Kidney epithelial cell (primary cell): ENCODE measurements around the gene MSANTD2. TPM values are rescaled to one million over a fixed set of nuclear protein-coding genes. Genes with fewer than 3 reads are reported as not detected.

Experiments
- DNase-seq: peaks from one replicate; pipeline ENCODE4 v3.0.0-alpha.2; 2010; ENCODE audit warnings: low read depth
- H3K27me3 ChIP-seq: 2 replicates; pipeline ENCODE4 v1.6.0; 2011; ENCODE audit warnings: low read length; ENCODE audit not compliant: control insufficient read depth, insufficient read depth
- H3K36me3 ChIP-seq: 2 replicates; pipeline ENCODE4 v1.5.1; 2011; ENCODE audit warnings: low read length; ENCODE audit not compliant: control insufficient read depth, insufficient read depth
- H3K4me3 ChIP-seq: 2 replicates; pipeline ENCODE4 v1.5.1; 2011; ENCODE audit warnings: low read depth, mild to moderate bottlenecking, control low read depth, low read length
- total RNA-seq: library from RNA; depleted of rRNA; stranded (reverse); fragments of >200 nt; gene quantifications from 2 replicates; pipeline ENCODE4 v1.2.3, GENCODE V29; 2015
- TF ChIP-seq, protein P1 (sequence below): IDR thresholded peaks from 2 replicates; pipeline ENCODE4 v1.5.1; 2011; ENCODE audit warnings: mild to moderate bottlenecking, moderate library complexity, low read length, control low read depth, inconsistent platforms; ENCODE audit not compliant: insufficient read depth, poor library complexity, severe bottlenecking

MSANTD2 gene
- total RNA-seq, 1 donor from 2014 or later = 16.0 TPM

GRCh38 chr11:124725719-124726105 is 74.5 kb downstream of the MSANTD2 start:
- DNase-seq = no peak
- TF ChIP-seq, protein P1, sequence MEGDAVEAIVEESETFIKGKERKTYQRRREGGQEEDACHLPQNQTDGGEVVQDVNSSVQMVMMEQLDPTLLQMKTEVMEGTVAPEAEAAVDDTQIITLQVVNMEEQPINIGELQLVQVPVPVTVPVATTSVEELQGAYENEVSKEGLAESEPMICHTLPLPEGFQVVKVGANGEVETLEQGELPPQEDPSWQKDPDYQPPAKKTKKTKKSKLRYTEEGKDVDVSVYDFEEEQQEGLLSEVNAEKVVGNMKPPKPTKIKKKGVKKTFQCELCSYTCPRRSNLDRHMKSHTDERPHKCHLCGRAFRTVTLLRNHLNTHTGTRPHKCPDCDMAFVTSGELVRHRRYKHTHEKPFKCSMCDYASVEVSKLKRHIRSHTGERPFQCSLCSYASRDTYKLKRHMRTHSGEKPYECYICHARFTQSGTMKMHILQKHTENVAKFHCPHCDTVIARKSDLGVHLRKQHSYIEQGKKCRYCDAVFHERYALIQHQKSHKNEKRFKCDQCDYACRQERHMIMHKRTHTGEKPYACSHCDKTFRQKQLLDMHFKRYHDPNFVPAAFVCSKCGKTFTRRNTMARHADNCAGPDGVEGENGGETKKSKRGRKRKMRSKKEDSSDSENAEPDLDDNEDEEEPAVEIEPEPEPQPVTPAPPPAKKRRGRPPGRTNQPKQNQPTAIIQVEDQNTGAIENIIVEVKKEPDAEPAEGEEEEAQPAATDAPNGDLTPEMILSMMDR = no peak
- Histone ChIP-seq H3K36me3 (no peaks in the 10 kb centered on the region), H3K27me3 (peaks cover 12% of the 10 kb centered on the region), H3K4me3 (no peak overlapping the region)

DNA sequence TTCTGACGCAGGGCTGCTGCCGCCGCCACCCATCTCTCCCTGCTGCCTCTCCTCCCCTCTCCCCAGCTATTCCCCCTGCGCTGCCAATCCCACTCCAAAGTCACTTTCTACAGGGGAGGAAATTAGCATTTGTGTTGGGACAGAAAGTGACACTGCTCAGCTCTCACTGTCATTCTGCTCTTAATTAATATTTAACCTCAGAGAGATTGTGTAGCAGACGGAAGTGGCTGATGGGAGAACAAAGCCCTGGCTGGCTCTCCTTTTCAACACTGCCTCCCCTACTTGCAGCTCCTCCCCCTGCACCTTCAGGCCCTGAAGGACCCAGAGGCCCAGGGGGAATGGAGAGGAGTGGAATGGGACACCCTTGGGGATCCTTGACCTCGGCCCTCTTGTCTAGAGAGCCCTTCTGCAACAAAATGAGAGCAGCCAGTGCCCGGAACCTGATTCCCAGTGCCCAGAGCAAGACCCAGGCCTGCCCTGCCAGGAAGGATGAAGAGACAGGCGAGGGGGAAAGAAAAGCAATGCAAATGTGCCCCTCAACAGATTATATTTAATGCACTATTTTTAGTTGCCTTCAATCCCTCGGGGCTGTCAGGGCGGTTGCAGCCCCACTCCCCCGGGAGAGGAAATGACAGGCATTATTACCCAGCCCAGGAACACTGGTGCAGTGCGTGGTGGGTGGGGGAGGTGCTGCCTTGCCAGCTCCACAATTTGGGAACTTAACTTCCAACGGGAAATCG is 75.1 kb downstream of the MSANTD2 start:
- H3K4me3 ChIP-seq = no peak overlapping the region
- no peak for DNase-seq
- no peaks in the 10 kb centered on the region for H3K36me3 ChIP-seq
- peaks cover 14% of the 10 kb centered on the region for H3K27me3 ChIP-seq
- TF ChIP-seq, protein P1 = no peak

- Histone ChIP-seq H3K27me3 (peaks cover 36% of the 10 kb centered on the region), H3K36me3 (no peaks in the 10 kb centered on the region), H3K4me3 (no peak overlapping the region)
- TF ChIP-seq, protein P1 = no peak
- DNase-seq = no peak
Measured at GRCh38 chr11:124722176-124722575, 78.0 kb downstream of the MSANTD2 start.

DNA sequence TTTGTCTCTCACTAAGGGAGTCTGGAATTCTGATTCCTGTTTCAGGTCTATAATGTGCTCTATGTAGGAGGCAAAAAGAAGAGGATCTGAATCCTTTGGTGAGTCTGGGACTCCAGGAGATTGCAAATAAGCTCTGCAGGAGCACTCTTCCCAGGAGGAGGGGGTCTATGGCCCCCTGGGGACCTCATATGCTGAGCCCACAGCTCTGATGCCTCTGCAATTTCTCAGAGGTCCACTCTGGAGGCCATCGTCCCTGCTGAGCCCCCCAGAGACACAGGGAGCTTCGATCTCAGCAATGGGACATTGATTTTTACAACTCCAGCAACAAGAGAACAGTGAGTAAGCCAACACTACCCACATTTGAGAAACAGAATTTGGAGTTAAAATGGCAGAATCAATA is 80.7 kb downstream of the MSANTD2 start:
- TF ChIP-seq, protein P1 = no peak
- peaks cover 38% of the 10 kb centered on the region for H3K27me3 ChIP-seq

DNA sequence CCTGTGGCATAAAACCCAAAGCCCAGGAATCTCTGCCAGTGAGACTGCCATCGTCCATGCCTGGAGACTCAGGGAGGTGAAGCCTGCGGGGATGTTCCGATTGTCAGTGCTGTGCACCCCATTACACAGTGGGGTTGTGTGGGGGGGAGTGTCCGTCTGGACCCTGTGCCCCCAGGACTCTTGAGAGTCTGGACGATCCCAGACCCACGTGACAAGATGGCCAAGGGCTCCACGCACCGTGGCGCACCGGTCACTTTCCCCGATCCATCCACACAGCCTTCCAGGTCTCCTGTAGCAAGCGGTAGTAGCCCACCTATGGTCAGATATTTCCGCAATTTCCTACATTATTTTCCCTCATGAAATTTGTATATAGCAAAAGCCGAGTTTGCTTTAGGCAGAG is 81.4 kb downstream of the MSANTD2 start:
- TF ChIP-seq, protein P1 = no peak
- H3K4me3 ChIP-seq = no peak overlapping the region
- H3K36me3 ChIP-seq = no peaks in the 10 kb centered on the region
- no peak for DNase-seq
- peaks cover 38% of the 10 kb centered on the region for H3K27me3 ChIP-seq

More for the DNA sequence above, 80.7 kb downstream of the MSANTD2 start:
- Histone ChIP-seq H3K4me3 (no peak overlapping the region), H3K36me3 (no peaks in the 10 kb centered on the region)
- no peak for DNase-seq
